H9 (cell line): ENCODE data around the gene TANGO6. TPM values are rescaled to one million over a fixed set of nuclear protein-coding genes. Genes with fewer than 3 reads are reported as not detected.

ENCODE experiments used
- DNase-seq: peaks from one replicate; pipeline ENCODE4 v3.0.0-alpha.2; 2017
- H2AFZ ChIP-seq: one replicate; pipeline ENCODE4 v1.6.1; 2013; ENCODE audit warnings: mild to moderate bottlenecking, low read length, control low read depth, moderate library complexity
- H2AK5ac ChIP-seq: 2 replicates; pipeline ENCODE4 v1.6.1; 2013; ENCODE audit warnings: low read length, control low read depth, mixed read lengths; ENCODE audit not compliant: insufficient read length
- H2BK120ac ChIP-seq: one replicate; pipeline ENCODE4 v1.6.1; 2013; ENCODE audit warnings: low read depth, mild to moderate bottlenecking, low read length, control low read depth, inconsistent platforms; ENCODE audit not compliant: poor library complexity, severe bottlenecking
- H2BK12ac ChIP-seq: 2 replicates; pipeline ENCODE4 v1.6.1; 2013; ENCODE audit warnings: low read length, control low read depth, mixed read lengths, low read depth; ENCODE audit not compliant: insufficient read length
- H2BK15ac ChIP-seq: 2 replicates; pipeline ENCODE4 v1.6.1; 2013; ENCODE audit warnings: low read depth, low read length, control low read depth
- H2BK20ac ChIP-seq: one replicate; pipeline ENCODE4 v1.6.1; 2013; ENCODE audit warnings: low read depth, mild to moderate bottlenecking, low read length, control low read depth, inconsistent platforms; ENCODE audit not compliant: poor library complexity, severe bottlenecking
- H2BK5ac ChIP-seq: 2 replicates; pipeline ENCODE4 v1.6.1; 2013; ENCODE audit warnings: low read length, control low read depth, mixed read lengths; ENCODE audit not compliant: insufficient read length
- H3K14ac ChIP-seq: 2 replicates; pipeline ENCODE4 v1.6.1; 2013; ENCODE audit warnings: low read length, control low read depth; ENCODE audit not compliant: insufficient read depth
- H3K18ac ChIP-seq: 2 replicates; pipeline ENCODE4 v1.6.1; 2013; ENCODE audit warnings: low read depth, mild to moderate bottlenecking, mixed read lengths, low read length, control low read depth; ENCODE audit not compliant: insufficient read length
- H3K23ac ChIP-seq: 2 replicates; pipeline ENCODE4 v1.6.1; 2013; ENCODE audit warnings: low read length, control low read depth, mixed read lengths, low read depth; ENCODE audit not compliant: insufficient read length
- H3K23me2 ChIP-seq: 2 replicates; pipeline ENCODE4 v1.6.1; 2013; ENCODE audit warnings: low read depth, mild to moderate bottlenecking, mixed read lengths, low read length, control low read depth; ENCODE audit not compliant: insufficient read length, poor library complexity, severe bottlenecking
- H3K27ac ChIP-seq: 2 replicates; pipeline ENCODE4 v1.5.1; 2013; ENCODE audit warnings: low read length, control low read depth, mixed read lengths, low read depth; ENCODE audit not compliant: insufficient read length
- H3K27me3 ChIP-seq: 2 replicates; pipeline ENCODE4 v1.6.1; 2013; ENCODE audit warnings: low read length, control low read depth, inconsistent platforms; ENCODE audit not compliant: insufficient read depth
- H3K4ac ChIP-seq: 2 replicates; pipeline ENCODE4 v1.6.1; 2013; ENCODE audit warnings: low read depth, mild to moderate bottlenecking, control low read depth, inconsistent platforms, low read length, moderate library complexity
- H3K4me1 ChIP-seq: 2 replicates; pipeline ENCODE4 v1.6.1; 2013; ENCODE audit warnings: low read length, control low read depth, inconsistent platforms; ENCODE audit not compliant: insufficient read depth
- H3K4me2 ChIP-seq: 2 replicates; pipeline ENCODE4 v1.6.1; 2013; ENCODE audit warnings: low read length, control low read depth, mixed read lengths; ENCODE audit not compliant: insufficient read length, insufficient read depth
- H3K56ac ChIP-seq: 2 replicates; pipeline ENCODE4 v1.6.1; 2013; ENCODE audit warnings: low read depth, mild to moderate bottlenecking, mixed read lengths, low read length, control low read depth; ENCODE audit not compliant: insufficient read length
- H3K79me1 ChIP-seq: 2 replicates; pipeline ENCODE4 v1.6.1; 2013; ENCODE audit warnings: low read depth, mild to moderate bottlenecking, moderate library complexity, low read length, control low read depth, inconsistent platforms; ENCODE audit not compliant: insufficient read depth, poor library complexity, severe bottlenecking
- H3K79me2 ChIP-seq: 2 replicates; pipeline ENCODE4 v1.6.1; 2013; ENCODE audit warnings: low read length, control low read depth, inconsistent platforms; ENCODE audit not compliant: insufficient read depth
- H3K9ac ChIP-seq: 2 replicates; pipeline ENCODE4 v1.6.1; 2013; ENCODE audit warnings: low read length, control low read depth, mixed read lengths; ENCODE audit not compliant: insufficient read length; ENCODE audit errors: extremely low read depth
- H3K9me3 ChIP-seq: one replicate; pipeline ENCODE4 v1.6.1; 2013; ENCODE audit warnings: low read depth, low read length, inconsistent platforms; ENCODE audit not compliant: control insufficient read depth
- H3T11ph ChIP-seq: one replicate; pipeline ENCODE4 v1.6.1; 2013; ENCODE audit warnings: mild to moderate bottlenecking, low read length, control low read depth, inconsistent platforms
- H4K20me1 ChIP-seq: one replicate; pipeline ENCODE4 v1.6.1; 2013; ENCODE audit not compliant: control insufficient read depth, insufficient read length, insufficient read depth
- H4K5ac ChIP-seq: 2 replicates; pipeline ENCODE4 v1.6.1; 2013; ENCODE audit warnings: low read depth, mild to moderate bottlenecking, mixed read lengths, low read length, control low read depth; ENCODE audit not compliant: insufficient read length
- H4K8ac ChIP-seq: replicated peaks from 2 replicates; pipeline ENCODE4 v1.6.1; 2013; ENCODE audit warnings: low read length, control low read depth, mixed read lengths, low read depth; ENCODE audit not compliant: insufficient read length
- H4K91ac ChIP-seq: 2 replicates; pipeline ENCODE4 v1.6.1; 2013; ENCODE audit warnings: low read depth, mild to moderate bottlenecking, moderate library complexity, mixed read lengths, low read length, control low read depth; ENCODE audit not compliant: insufficient read length
- H3K27ac Mint-ChIP-seq, 3 experiments: 2 replicates in 2 of 3; 3 replicates in 1 of 3; pipeline ENCODE4 v1.8.0; 2020 to 2021; ENCODE audit warnings: mixed read lengths in 3 of 3, mild to moderate bottlenecking in 1 of 3, moderate library complexity in 1 of 3
- H3K27me3 Mint-ChIP-seq: 2 replicates; pipeline ENCODE4 v1.8.0; 2021; ENCODE audit warnings: low read depth, mild to moderate bottlenecking, moderate library complexity, mixed read lengths
- H3K36me3 Mint-ChIP-seq, 3 experiments: 2 replicates in 2 of 3; 3 replicates in 1 of 3; pipeline ENCODE4 v1.8.0; 2020 to 2021; ENCODE audit warnings: low read depth in 3 of 3, mixed read lengths in 3 of 3; ENCODE audit not compliant: insufficient read depth in 1 of 3
- H3K4me1 Mint-ChIP-seq, 2 experiments: 2 replicates each; pipeline ENCODE4 v1.8.0; 2020; ENCODE audit warnings: mixed read lengths in 2 of 2
- H3K4me3 Mint-ChIP-seq, 2 experiments: 2 replicates in 1 of 2; 3 replicates in 1 of 2; pipeline ENCODE4 v1.8.0; 2020 to 2021; ENCODE audit warnings: mild to moderate bottlenecking in 2 of 2, mixed read lengths in 2 of 2, moderate library complexity in 1 of 2
- H3K9me3 Mint-ChIP-seq, 2 experiments: 2 replicates in 1 of 2; 3 replicates in 1 of 2; pipeline ENCODE4 v1.8.0; 2020; ENCODE audit warnings: mild to moderate bottlenecking in 2 of 2, mixed read lengths in 2 of 2, moderate library complexity in 1 of 2
- WGBS: extraction: QIAGEN DNeasy Blood & Tissue Kit; methylation state at CpG from one replicate; pipeline ENCODE4 v1.1.7; 2013; ENCODE audit warnings: missing lambda C conversion rate, low lambda C conversion rate, mixed read lengths; ENCODE audit not compliant: insufficient read length; ENCODE audit errors: extremely low coverage; 5-methylcytosine and 5-hydroxymethylcytosine counted together
- total RNA-seq: library from RNA; stranded (reverse); gene quantifications from 2 replicates; pipeline ENCODE4 v1.2.1, GENCODE V29; 2021
- TF ChIP-seq, protein P1 (sequence below): fragments of 200-600 bp; sonication (generic); conservative IDR thresholded peaks from 3 replicates; pipeline ENCODE4 v1.8.0; 2021; ENCODE audit warnings: antibody characterized with exemption, mild to moderate bottlenecking

The TANGO6 gene
- total RNA-seq, 1 experiment from 2014 or later, result 12.0 TPM

GRCh38 chr16:68943961-68944360, 100.6 kb downstream of the TANGO6 start:
- no peaks in the 10 kb centered on the region for H3K23me2 ChIP-seq
- H4K5ac ChIP-seq, result no peak overlapping the region
- peak overlapping the region in 1 of 3 experiments; percentile 40; a peak in 1 of 7 replicates for H3K27ac Mint-ChIP-seq
- H3K23ac ChIP-seq, result no peak overlapping the region
- no peak overlapping the region for H4K91ac ChIP-seq
- DNase-seq, result no peak
- no peaks in the 10 kb centered on the region for H3K4me1 ChIP-seq
- no peak overlapping the region for H3K4me2 ChIP-seq
- H2BK15ac ChIP-seq, result no peak overlapping the region
- H3K4me3 Mint-ChIP-seq, result no peak overlapping the region
- no peak overlapping the region for H3K9ac ChIP-seq
- no peak overlapping the region for H3K4ac ChIP-seq
- no peak overlapping the region for H2BK5ac ChIP-seq
- H3K9me3 Mint-ChIP-seq, result peaks cover 10 to 15% of the 10 kb centered on the region in 2 experiments
- no peak overlapping the region for H3K14ac ChIP-seq
- H3K79me2 ChIP-seq, result no peaks in the 10 kb centered on the region
- H3K9me3 ChIP-seq, result no peaks in the 10 kb centered on the region
- TF ChIP-seq, protein P1, sequence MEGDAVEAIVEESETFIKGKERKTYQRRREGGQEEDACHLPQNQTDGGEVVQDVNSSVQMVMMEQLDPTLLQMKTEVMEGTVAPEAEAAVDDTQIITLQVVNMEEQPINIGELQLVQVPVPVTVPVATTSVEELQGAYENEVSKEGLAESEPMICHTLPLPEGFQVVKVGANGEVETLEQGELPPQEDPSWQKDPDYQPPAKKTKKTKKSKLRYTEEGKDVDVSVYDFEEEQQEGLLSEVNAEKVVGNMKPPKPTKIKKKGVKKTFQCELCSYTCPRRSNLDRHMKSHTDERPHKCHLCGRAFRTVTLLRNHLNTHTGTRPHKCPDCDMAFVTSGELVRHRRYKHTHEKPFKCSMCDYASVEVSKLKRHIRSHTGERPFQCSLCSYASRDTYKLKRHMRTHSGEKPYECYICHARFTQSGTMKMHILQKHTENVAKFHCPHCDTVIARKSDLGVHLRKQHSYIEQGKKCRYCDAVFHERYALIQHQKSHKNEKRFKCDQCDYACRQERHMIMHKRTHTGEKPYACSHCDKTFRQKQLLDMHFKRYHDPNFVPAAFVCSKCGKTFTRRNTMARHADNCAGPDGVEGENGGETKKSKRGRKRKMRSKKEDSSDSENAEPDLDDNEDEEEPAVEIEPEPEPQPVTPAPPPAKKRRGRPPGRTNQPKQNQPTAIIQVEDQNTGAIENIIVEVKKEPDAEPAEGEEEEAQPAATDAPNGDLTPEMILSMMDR, result no peak
- peaks cover 9 to 20% (median 15%) of the 10 kb centered on the region in 3 experiments for H3K36me3 Mint-ChIP-seq
- H3T11ph ChIP-seq, result no peak overlapping the region
- H3K79me1 ChIP-seq, result no peaks in the 10 kb centered on the region
- no peak overlapping the region for H2BK12ac ChIP-seq
- H2AFZ ChIP-seq, result no peak overlapping the region
- no peaks in the 10 kb centered on the region for H3K27me3 ChIP-seq
- no peak overlapping the region for H2AK5ac ChIP-seq
- H2BK120ac ChIP-seq, result no peak overlapping the region
- no peak overlapping the region for H4K8ac ChIP-seq
- H3K27me3 Mint-ChIP-seq, result no peaks in the 10 kb centered on the region; the same call in 1 of the 2 replicates
- H3K18ac ChIP-seq, result no peak overlapping the region
- no CpG with 5 or more reads among the region's 1 CpG for WGBS
- no peaks in the 10 kb centered on the region for H4K20me1 ChIP-seq
- no peak overlapping the region for H3K27ac ChIP-seq
- no peak overlapping the region for H2BK20ac ChIP-seq
- no peak overlapping the region for H3K56ac ChIP-seq
- no peaks in the 10 kb centered on the region for H3K4me1 Mint-ChIP-seq
